Stimulated activated CD4-positive, alpha-beta T cell treated with anti-CD3 and anti-CD28 coated beads, Interleukin-4, amount 100 ng/mL, for 4 hours (primary cell): ENCODE results near the gene SPATA2.
"Not testable (repeated sequence)": the region's sequence is repeated elsewhere in the genome, so short reads cannot be mapped to it uniquely, and the experiment has no call there.

Experiments
- DNase-seq, 2 experiments: peaks; one replicate each; pipeline ENCODE4 v3.0.0-alpha.2; 2020

Gene SPATA2

GRCh38 chr20:49899541-49900383 is 15.6 kb downstream of the SPATA2 start:
- no peak for DNase-seq

- no peak for DNase-seq
Measured at GRCh38 chr20:49896204-49896603, 19.1 kb downstream of the SPATA2 start.

GRCh38 chr20:49895474-49896093 is 19.7 kb downstream of the SPATA2 start:
- not testable (repeated sequence) for DNase-seq

- no peak for DNase-seq
Measured at GRCh38 chr20:49894073-49894470, 21.3 kb downstream of the SPATA2 start.

- DNase-seq, result peak in 1 of 2 experiments; percentile 16
Measured at GRCh38 chr20:49893242-49894072, 21.9 kb downstream of the SPATA2 start.

- no peak for DNase-seq
Measured at GRCh38 chr20:49892817-49893216, 22.5 kb downstream of the SPATA2 start.

GRCh38 chr20:49892260-49892659 is 23.1 kb downstream of the SPATA2 start:
- no peak for DNase-seq

GRCh38 chr20:49891476-49892110 is 23.7 kb downstream of the SPATA2 start:
- no peak for DNase-seq

- no peak for DNase-seq
Measured at GRCh38 chr20:49890471-49891361, 24.6 kb downstream of the SPATA2 start.

- no peak for DNase-seq
Measured at GRCh38 chr20:49889935-49890333, 25.4 kb downstream of the SPATA2 start.

GRCh38 chr20:49889001-49889934 is 26.1 kb downstream of the SPATA2 start:
- no peak for DNase-seq

- DNase-seq, result peak; percentile 31 to 41
Measured at GRCh38 chr20:49888212-49889000, 26.9 kb downstream of the SPATA2 start.

GRCh38 chr20:49887251-49888211 is 27.8 kb downstream of the SPATA2 start:
- no peak for DNase-seq

GRCh38 chr20:49886571-49887213 is 28.6 kb downstream of the SPATA2 start:
- DNase-seq, result no peak

- no peak for DNase-seq
Measured at GRCh38 chr20:49885558-49886332, 29.6 kb downstream of the SPATA2 start.

- no peak for DNase-seq
Measured at GRCh38 chr20:49883246-49883802, 32.0 kb downstream of the SPATA2 start.
